Ecto neural progenitor cell (in vitro differentiated cells): ENCODE results near the gene DLGAP1.

Experiments used
- DNase-seq: peaks from one replicate; pipeline ENCODE4 v3.0.0-alpha.2; 2018; ENCODE audit warnings: low spot score

DLGAP1 gene

DNA sequence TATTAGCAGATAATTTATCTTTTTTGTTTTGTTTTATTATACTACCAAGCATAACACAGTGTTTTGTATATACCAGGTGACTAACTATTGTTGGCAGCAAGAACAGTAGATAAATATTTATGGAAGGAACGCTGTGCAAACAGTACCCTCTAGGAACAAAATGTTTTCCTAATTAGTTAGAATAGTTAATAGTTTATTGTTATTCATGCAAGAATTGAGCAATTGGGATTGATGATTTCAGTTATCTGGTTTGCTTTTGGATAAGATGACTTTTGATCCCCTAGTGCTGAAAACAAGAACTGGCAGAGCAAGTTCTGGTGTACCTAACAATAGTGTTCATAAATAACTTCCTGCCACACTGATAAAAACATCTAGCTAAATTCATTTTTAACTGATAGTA is 681.8 kb downstream of the DLGAP1 start:
- DNase-seq = no peak

DNA sequence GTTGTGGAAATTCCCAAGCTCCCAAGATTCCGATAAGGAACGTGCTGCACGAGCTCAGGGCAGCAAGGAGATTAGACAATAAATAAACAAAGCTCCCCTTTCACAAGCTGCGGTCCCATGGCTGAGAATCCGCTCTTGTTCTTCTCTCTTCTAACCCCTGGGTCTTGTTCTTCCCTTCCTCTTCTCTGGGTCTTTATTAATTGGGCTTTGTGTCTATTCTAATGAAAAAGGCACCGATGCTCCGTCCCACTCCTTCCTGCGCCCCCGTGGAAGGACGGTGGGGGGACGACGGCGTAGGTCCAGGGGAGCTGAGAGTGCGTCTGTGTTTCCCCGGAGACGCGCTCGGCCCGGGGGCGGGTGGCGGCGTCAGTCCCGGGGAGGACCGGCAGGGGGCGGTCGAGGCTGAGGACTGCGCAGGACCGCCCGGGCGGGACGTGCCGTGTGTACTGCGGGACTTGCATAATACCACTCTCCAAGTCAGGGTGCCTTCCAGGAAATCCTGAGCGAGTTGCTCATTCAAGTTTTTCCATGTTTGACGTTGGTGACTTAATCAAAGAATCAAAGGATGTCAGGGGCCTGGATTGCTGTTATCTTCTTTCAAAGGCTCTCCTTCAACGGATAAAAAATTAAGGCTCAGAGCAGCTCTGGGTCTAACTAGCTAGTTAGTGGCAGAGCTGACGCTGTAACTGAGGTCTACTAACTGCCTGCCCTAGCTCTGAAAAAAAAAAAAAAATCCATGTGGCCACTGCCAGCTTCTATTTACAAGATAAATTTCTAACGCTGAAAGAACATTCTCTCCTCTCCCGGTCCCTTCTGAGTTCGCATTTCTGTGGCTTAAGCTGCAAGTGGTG is 683.8 kb downstream of the DLGAP1 start:
- DNase-seq = peak; percentile 94

DNA sequence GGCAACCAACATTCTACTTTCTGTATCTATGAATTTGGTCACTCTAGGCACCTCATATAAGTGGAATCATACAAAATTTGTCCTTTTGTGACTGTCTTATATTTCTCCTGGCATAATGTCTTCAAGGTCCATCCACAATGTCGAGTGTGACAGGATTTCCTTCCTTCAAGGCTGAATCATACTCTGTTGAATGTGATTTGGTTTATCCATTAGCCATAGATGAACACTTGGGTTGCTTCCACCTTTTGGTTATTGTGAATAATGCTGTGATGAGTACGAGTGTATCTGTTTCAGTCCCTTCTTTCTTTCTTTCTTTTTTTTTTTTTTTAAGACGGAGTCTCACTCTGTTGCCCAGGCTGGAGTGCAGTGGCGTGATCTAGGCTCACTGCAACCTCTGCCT is 693.8 kb downstream of the DLGAP1 start:
- no peak for DNase-seq

DNA sequence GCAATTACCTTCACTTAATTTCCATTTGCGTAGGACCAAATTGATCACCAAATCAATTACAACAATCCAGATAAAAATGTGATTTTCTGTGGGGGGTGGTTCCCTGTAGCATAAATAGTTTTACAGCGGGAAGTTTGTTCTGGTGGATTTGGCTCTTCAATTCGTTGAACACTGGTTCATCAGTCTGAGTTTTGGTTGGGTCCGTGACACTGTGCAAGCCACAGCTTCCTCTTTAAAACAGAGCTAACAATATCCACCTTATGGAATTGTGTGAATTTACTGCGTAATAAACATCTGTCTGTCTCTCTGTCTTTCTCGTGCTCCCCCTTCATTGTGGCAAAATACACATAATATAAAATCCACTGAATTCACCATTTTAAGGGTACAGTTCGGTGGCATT is 694.4 kb downstream of the DLGAP1 start:
- DNase-seq = no peak

DNA sequence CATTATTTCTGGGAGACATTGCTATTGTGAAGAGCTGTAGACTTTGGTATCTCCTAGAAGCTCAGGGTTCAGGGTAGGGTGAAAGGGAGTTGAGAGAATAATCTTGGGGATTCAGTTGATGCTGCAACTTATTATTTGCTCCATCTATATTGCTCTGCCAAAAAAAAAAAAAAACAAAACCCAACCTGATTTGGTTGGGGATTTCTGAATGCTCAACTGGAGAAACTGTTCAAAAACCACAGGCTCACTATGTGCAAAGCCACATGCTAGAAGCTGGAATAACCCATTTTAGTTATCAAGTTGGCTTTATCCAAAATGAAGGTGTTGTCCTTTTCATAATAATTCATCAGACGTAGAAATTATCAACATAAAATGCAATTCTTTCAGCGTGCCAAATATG is 696.0 kb downstream of the DLGAP1 start:
- no peak for DNase-seq

DNA sequence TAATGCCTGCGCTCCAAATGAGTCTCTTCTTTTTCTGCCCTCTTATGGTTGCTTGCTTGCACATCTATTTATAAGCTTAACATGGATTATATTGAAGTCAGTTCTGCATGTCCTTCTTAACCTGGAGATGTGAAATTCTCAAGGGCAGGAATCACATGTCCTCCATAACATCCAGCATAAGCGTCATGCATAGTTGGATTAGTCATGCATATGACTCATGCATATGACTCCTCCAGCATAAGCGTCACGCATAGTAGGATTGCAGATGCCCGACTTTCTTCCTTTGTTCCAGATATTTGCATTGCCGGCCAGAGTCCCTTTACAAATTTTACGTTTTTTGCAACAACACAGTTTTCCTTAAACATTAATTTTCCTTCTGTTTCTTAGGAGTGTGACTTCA is 696.6 kb downstream of the DLGAP1 start:
- DNase-seq = no peak

DNA sequence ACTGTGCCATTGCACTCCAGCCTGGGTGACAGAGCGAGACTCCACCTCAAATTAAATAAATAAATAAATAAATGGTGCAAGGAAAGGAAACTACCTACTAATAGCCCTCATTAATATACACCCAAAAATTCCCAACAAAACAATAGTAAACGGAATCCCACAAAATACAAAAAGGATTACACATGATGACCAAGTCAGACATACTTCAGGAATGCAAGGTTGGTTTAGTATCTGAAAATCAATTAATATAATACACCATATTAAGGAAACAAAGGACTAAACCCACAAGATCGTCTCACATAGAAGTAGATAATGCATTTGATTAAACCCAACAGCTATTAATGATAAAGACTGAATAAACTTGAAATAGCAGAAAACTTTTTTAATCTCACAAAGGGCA is 697.7 kb downstream of the DLGAP1 start:
- DNase-seq = no peak

DNA sequence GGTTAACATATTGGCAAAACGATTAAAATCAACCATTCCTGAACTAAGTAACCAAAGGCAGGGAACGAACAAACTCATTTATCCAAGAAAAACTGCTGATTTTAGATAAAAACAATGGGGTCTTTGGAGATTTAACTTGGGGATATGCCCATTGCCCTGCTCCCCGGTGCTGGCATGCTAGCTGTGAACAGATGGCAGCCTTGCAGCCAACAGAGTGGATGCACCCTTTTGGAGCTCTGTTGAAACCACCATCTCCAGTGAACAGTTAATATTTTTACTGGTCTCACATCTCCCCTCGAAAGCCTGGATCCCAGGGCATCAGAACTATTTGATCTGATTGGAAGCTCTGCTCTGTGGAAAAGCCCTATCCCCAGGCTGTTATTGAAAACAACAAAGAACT is 702.0 kb downstream of the DLGAP1 start:
- no peak for DNase-seq

DNA sequence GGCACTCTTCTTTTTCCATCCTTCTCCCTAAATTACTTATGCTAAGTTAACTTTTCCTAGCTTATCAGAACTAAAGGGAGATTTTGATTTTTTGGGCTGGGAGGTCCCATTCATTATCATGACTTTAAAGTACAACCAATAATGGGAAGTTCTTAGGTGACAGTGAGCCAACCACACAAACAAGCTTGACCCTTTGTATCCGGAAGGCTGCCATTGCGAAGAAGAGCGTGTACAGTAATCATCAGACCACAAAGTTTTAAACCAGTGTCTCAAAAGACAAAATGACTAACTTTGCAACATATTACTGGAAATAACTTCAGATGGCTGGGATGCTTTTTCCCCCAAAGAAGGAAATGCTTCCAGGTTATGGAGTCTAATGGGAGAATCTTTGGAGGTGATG is 707.0 kb downstream of the DLGAP1 start:
- no peak for DNase-seq

DNA sequence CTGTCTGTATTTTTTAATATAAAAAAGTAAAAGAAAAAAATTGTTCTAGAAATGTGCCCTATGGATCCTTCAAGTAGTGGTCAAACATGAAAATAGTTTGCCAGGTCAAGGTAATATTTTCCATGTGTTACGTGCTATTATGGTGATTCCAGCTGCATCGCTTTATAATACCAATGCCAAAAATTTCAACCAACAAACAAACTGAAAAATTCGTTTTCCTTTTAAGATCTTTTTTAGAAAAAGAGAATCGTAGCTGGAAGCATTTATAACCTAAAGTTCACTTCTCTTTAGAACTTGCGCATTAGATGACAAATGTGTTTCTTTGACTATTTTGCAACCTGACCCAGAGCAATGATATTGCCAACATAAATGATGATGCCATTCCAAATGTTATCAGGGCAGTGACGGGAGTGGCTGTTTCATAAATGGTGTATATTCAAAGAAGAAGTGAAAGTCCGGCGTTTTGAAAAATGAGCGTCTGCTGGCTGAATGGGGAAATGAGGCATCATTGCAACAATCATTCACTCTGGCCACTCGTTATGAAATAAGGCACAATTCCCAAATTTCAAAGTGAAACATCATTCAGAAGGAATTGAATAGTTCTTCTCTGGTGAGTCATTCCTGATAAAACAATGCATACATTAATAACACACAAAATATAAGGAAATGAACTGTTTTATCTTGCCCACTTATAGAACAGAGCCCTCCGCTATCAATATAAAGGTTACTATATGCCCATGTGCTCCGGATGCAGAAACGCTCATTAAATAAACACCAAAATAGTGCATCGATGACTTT is 707.7 kb downstream of the DLGAP1 start:
- DNase-seq = no peak

DNA sequence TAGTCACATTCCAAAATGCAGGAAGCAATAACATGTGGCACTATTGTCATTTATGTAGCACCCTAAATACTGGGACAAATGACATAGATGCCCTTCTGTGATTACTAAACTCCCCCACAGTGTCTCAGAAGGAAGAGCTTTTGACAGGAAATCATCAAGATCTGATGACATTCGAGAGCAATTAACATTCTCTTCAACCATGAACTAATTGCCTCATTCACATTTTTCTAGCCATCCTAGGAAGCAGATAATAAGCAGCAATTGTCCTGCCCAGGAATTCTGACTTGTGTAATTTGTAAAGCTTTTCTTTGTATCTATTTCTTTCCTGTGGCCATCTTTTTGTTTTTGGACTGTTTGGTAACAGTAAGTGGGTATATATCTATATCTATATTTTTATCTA is 712.6 kb downstream of the DLGAP1 start:
- DNase-seq = no peak

DNA sequence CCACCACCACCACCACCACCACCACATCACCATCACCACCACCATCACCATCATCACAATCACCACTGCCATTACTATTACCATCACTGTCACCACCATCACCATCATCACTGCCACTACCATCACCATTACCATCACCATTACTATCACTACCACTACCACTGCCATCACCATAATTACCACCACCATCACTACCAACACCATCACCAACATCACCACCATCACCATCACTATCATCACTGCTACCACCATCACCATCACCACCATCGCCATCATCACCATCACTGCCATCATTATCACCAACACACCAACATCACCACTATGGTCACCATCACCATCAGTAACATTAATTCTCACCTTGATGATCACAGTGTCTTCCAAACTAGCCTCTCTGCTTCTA is 713.8 kb downstream of the DLGAP1 start:
- no peak for DNase-seq

DNA sequence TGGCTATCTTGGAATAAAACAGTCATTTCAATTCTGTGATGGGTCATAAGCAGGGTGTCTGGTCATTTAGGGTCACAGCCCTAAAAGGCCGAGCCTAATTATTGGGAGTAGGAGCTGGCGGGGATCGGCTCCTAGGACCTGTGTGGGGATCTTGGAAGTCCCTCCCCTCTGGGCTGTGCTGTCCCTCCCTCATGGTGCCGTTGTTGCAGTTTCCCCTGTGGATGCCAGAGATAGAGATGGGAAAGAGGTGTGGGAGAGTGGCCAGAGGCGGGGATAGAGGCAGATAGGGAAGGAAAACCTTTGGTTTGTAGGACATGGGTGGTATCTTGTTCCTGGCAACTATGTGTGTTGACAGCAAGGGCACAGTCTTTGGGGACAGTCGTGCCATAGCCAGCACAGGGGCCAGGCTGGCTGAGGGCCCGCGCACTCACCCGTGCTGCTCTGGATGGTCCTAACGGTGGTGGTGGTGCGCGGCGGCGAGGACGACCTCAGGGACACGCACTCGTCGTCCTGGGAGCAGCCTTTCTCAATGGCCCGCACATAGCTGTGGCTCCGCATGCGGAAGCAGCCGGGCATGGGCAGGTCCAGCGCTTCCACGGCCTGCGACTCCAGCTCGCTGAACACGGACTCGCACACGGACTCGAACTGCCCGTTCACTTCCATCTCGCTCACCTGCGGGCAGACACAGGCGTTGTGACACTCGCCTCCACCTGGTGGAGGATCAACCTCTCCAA is 726.2 kb downstream of the DLGAP1 start:
- DNase-seq = no peak

DNA sequence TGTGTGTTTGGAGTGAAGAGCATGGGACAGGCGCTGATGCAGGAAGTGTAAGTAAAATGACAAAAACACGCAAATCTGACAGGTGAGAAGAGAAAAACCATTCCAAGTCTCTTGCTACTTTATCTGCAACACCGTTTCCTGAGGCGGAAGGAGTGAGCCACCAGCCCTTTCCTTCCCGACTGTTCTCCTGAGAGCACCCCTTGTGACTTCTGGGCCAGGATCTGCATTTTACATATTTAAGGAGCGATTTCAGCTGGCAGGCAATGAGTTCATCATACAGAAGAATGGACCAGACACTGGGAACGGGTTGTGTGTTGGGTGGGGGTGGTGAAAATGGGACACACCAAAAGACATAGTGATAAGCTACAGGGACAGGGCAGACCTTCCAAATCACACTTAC is 727.8 kb downstream of the DLGAP1 start:
- DNase-seq = no peak

DNA sequence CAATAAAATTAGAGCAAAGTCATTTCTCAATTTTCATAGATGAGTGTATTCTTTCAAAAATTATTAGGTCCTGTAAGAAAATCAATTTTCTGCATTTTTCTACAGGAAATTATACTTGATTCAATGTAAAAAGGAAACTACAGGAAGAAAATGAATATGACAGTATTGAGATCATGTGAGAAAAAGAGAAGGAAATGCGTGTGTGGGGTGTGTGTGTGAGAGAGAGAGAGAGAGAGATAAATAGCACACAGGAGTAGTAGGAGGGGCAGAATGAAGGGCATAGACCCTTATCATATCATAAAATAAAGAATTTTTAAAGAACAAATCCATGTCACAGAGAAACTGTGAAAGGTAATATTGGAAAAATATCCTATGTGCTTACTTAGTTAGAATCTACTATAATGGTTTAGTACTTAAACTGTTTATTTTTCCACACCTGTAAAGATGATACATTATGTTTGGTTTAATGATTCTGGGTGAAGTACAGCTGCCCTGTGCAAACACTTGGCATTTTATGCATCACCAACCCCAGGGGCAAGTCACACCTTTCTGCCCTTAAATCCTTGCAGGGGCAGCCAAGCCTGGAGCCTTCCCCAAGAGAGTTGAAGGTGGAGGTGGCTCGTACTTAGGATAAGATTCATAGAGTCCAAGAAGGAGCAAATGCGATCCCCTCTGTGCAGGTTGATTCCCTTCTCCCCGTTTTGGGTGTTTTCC is 728.7 kb downstream of the DLGAP1 start:
- DNase-seq = no peak

DNA sequence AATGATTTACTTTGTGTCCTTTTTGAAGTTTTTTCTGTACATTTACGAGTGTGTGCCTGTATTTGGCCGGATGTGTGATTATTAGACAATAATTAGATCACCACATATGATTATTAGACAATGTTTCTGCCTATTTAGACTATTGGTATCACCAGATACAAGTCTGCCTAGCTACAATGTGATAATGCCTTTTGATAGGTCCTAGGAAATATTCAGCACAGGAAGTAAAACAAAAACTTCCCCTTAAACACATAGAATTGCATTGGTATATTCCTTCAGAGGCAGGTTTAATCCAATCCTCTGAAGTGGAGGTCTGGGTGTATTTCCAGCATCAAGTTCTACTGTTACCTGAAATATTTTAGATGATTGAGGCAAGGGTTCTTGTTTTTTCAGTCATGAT is 730.0 kb downstream of the DLGAP1 start:
- DNase-seq = no peak

DNA sequence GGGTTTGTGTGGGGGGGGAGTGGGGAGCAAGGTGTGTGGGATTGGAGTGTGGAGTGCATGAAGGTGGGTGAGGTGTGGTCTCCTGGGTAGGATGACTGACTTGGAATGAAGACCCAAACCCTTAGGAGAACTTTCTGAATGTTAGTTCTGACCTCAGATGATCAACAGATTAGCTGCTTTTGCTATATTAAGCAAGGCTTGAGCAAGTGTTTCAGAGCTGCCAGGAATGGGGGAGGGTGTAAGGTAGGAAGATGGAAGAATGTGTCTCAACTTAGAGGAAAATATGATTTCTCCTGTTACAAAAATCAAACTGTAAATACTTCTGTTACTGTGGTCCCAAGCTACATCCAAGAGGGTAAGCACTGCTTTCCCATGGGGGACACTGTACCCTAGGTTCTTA is 731.6 kb downstream of the DLGAP1 start:
- no peak for DNase-seq

DNA sequence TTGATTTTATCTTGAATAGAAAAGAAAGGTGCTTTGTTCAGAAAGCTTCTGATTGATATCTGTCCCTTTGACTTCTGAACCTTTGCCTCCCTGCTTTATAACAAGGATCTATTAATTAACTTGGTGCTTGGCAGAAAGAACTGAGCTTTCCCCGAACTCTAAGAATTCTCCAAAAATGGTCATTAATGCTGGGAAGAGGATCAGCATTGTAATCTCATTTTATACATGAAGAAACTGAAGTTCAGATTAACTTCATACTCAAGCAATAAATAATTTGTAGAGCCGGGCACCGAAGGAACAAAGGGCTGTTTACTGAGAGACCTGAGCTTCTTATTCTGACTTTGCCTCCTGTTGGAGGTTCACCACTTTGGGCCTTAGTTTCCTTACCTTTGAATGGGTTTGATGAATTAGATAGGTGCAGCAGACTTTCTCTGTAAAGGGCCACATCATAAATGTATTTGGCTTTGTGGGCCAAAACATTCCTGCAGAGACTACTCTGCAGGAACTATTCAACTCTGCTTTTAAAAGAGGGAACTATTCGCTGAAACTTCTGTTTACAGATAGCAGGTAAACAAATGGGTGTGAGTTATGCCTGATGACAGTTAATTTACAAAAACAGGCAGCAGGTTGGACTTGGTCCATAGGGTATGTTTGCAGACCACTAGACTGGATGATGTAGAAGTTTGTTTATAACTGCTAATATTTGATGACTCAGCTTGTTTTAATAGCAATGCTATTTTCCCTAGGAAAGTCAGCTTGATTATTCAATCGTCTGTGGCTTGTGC is 732.3 kb downstream of the DLGAP1 start:
- DNase-seq = no peak

DNA sequence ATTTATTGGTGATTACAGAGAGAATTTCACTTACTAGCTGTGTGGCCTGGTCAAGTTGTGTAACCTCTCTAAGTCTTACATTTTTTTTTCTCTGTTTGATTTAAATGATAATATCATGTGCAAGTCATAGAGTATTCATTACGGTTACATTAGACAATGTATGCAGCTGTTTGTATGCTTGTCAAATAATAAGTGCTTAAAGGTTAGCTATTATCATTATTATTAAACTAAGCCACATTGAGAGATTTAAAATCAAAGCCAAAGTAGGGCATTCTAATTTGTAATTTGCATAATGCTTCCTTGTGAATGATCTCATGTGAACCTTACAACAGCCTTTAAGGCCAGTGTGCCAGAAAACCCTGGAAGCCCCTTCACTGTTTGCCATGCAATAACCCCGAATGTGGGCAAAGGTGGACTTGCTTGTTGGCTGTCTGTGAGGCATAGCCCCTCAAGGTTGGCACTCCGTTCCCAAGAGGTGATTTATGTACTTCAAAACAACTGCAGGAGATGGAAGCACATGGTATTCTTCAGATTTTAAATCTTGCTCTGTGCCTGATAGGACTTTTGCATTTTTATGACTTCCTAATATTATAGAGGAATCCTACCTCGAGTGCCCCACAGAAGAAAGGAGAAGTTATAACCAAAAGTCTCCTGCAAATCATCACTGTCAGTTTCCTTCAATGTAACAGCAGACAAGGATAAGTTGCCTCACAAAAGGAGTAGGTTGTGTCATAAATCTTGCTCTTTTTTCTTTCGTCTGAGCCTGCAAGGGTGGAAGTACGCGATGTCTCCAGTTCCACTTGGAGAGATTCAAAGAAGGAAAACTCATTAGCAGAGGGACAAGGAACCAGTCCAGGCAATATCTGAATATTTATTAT is 733.1 kb downstream of the DLGAP1 start:
- no peak for DNase-seq

DNA sequence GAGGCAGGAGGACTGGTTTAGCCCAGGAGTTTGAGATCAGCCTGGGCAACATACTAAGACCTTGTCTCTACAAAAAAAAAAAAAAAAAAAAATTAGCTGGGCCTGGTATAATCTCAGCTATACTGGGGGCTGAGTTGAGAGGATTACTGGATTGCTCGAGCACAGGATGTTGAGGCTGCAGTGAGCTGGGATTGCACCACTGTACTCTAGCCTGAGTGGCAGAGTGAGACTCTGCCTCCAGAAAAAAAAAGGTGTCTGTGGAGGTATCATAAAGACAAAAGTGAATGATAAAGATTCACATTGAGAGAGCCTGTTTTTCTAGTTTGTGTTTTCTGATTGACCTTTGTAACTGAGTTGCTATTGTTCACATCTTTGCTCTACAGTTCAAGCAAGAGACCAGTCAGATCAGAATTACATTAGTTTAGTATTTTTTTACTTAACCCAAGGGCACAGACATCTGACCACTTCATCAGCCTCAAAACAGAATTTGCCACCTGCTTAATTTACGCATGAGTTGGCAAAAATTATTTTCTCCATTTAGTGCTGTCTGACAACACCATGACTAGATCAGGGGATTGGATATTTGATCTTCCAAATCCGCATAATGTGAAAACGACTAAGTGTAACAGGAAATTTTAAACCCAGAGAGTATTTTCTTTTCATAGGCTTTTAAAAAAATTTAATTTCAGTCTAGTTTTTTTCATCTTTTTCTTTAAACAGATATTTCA is 734.1 kb downstream of the DLGAP1 start:
- no peak for DNase-seq
